GM20000 (cell line): ENCODE measurements around the gene LOC101059915.

ENCODE experiments used
- DNase-seq: peaks from one replicate; pipeline ENCODE4 v3.0.0; 2012; ENCODE audit warnings: low spot score
- CTCF ChIP-seq: IDR thresholded peaks from 2 replicates; pipeline ENCODE4 v1.5.1; 2012; ENCODE audit warnings: mild to moderate bottlenecking, control low read depth; ENCODE audit errors: extremely low read depth, missing control alignments

LOC101059915 gene

GRCh38 chrX:71650333-71650969 is 16.9 kb upstream of the LOC101059915 start:
- peak; percentile 50 for DNase-seq
- peak; percentile 40 for TF ChIP-seq CTCF

- peak; percentile 46 for DNase-seq
- TF ChIP-seq CTCF: peak; percentile 26
These were observed 14.9 kb upstream of the LOC101059915 start for GRCh38 chrX:71652405-71652804.

- no peak for TF ChIP-seq CTCF
These were observed 14.0 kb upstream of the LOC101059915 start for GRCh38 chrX:71653344-71653743.

GRCh38 chrX:71657267-71657666 is 10.1 kb upstream of the LOC101059915 start:
- DNase-seq: no peak
- TF ChIP-seq CTCF: no peak

More at GRCh38 chrX:71653344-71653743, 14.0 kb upstream of the LOC101059915 start:
- no peak for DNase-seq

GRCh38 chrX:71659342-71659741 is 8.0 kb upstream of the LOC101059915 start:
- DNase-seq: no peak
- no peak for TF ChIP-seq CTCF

GRCh38 chrX:71659959-71660358 is 7.4 kb upstream of the LOC101059915 start:
- TF ChIP-seq CTCF: no peak
- no peak for DNase-seq

GRCh38 chrX:71660562-71661416 is 6.6 kb upstream of the LOC101059915 start:
- no peak for TF ChIP-seq CTCF
- no peak for DNase-seq
